Stimulated activated CD8-positive, alpha-beta memory T cell treated with anti-CD3 and anti-CD28 coated beads, Interleukin-15, amount 100 ng/mL, for 4 hours (primary cell): Measurements from ENCODE around the gene SAMD11.
"Not testable (repeated sequence)": the region's sequence is repeated elsewhere in the genome, so short reads cannot be mapped to it uniquely, and the experiment has no call there.

Source experiments
- DNase-seq, 2 donors: peaks; one replicate each; pipeline ENCODE4 v3.0.0-alpha.2; 2020; ENCODE audit warnings: low read depth in 2 of 2

The SAMD11 gene

DNA sequence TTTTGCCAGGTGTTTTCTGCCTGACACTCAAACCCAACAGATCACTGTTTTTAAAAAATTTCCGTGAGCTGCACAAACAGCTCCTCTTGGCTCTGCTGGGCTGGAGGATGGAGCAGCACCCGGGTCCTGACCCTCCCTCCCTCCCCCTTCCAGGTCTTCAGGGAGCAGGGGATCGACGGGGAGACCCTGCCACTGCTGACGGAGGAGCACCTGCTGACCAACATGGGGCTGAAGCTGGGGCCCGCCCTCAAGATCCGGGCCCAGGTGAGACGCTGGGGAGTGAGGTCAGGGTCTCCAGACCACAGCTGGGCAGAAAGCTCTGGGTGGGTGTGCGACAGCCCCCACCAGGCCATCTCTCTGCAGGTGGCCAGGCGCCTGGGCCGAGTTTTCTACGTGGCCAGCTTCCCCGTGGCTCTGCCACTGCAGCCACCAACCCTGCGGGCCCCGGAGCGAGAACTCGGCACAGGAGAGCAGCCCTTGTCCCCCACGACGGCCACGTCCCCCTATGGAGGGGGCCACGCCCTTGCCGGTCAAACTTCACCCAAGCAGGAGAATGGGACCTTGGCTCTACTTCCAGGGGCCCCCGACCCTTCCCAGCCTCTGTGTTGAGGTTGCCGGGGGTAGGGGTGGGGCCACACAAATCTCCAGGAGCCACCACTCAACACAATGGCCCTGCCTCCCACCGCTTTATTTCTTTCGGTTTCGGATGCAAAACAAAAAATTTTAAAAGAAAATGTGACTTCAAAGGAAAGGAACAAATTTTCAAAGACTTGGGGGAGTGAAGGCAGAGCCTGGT is 20.0 kb downstream of the SAMD11 start:
- no peak for DNase-seq

GRCh38 chr1:944341-945325 is 20.9 kb downstream of the SAMD11 start:
- DNase-seq, result no peak

DNA sequence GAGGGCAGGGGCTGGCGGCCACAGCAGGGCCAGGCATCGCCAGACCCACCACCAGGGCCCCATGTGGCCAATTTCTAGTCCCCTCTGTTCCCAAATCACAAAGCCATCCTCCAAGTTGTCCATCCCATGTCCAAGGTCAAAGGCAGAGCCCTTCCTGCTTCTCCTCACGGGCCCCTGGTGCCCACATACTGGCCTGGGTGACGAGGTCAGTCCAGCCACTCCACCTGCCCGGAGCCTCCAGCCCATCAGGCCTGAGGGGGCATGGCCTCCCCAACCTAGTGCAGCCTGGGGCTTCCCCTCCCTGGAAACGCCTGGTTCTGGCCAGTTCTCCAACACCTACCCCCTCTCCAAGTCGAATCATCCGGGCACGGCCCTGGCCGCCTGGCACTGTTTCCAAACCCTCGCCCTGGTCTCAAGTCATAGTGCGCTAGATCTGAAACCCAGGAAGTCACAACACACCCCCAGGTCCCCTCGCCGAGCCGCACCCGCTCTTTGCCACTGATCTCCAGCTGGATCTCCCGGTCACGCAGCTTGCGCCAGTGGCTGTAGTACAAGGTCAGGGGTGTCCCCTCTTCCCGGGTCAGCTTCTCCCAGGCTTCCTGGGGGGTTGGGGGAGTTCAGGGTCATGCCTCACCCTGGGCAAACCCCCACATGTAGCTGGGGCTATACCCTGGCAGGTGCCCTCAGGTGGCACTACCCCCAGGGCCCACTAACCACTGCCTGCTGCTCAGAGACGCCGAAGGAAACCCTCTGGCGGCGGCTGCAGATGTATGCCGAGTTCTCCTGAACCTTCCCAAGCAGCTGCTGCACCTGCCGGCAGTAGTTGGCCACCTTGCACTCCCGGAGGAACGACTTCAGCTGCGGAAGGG is 22.2 kb downstream of the SAMD11 start:
- DNase-seq, result no peak

DNA sequence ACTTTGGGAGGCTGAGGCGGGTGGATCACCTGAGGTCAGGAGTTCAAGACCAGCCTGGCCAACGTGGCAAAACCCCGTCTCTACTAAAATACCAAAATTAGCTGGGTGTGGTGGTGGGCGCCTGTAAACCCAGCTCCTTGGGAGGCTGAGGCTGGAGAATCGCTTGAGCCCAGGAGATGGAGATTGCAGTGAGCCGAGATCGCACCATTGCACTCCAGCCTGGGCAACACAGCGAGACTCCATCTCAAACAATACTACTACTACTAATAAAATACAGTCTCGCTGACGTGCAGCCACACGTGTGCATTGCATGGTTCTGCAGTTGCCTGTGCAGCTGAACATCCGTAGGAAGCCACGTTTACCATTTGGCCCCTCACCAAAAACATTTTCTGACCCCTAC is 23.1 kb downstream of the SAMD11 start:
- DNase-seq, result not testable (repeated sequence)

GRCh38 chr1:947958-948357 is 24.2 kb downstream of the SAMD11 start:
- DNase-seq, result no peak

DNA sequence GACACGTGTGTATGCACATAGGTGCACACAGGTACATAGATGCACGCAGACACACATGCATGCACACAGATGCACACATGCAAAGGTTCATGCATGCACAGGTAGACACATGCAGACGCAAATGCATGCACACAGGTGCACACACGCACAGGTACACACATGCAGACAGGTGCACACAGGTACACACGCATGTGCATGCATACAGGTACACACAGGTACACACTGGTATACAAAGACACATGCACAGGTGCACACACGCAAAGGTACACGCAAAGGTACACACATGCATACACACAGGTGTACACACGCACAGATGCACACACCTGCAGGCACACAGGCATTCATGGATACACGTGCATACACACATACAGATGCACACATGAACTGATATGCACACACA is 26.5 kb downstream of the SAMD11 start:
- DNase-seq, result no peak

DNA sequence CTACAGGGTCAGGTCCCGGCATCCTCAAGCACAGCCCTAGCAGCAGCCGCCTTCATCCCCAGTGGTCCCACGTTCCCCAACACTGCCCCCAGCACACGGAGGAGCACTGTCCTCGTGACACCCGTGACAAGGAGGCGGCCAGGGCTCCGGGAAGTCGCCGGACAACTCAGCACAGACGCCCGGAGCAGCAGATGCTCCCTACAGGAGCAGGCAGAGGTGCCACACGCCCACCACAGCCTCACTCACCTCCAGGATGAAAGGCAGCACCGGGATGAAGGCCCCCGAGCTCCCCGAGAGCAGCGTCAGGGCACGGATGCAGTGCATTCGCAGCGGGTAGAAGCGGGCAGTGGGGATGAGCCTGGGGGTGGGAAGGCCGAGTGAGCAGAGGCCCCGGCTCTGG is 27.2 kb downstream of the SAMD11 start:
- no peak for DNase-seq

GRCh38 chr1:951364-951763 is 27.6 kb downstream of the SAMD11 start:
- no peak for DNase-seq

DNA sequence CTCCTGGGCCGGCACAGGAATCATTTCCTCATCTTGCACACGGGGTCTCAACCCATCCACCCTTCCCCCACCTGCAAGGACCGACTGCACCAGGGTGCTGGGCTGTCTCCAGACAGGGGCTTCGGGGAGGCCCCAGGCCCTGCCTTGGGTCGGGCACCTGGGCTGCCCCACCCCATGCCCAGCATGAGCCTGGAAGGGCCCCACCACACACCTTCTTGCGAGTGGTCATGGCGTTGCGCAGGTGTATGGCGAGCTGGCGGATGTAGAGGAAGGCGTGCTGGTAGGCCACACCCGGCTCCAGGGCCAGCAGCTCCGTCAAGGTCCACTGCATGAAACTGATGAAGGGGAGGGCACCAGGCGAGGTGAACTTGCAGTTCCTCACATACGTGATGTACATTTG is 28.5 kb downstream of the SAMD11 start:
- DNase-seq, result no peak

DNA sequence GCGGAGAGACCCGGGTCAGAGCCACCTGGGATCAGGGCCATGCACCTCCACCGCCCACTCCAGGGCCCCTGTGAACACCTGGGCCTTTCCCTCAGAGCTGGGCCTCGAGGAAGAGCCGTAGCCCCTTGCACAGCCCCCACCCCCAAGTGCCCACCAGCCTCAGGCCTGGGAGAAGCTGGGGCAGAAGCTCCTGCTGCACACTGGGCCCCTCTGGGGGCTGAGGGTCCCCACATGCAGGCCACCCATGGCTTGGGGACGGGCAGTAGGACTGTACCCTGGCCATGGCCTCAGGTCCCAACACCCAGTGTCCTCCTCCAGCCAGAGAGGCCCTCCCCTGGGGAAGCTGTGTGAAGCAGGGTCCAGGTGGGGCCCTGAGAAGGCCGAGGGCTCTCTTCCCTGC is 28.9 kb downstream of the SAMD11 start:
- DNase-seq, result no peak

DNA sequence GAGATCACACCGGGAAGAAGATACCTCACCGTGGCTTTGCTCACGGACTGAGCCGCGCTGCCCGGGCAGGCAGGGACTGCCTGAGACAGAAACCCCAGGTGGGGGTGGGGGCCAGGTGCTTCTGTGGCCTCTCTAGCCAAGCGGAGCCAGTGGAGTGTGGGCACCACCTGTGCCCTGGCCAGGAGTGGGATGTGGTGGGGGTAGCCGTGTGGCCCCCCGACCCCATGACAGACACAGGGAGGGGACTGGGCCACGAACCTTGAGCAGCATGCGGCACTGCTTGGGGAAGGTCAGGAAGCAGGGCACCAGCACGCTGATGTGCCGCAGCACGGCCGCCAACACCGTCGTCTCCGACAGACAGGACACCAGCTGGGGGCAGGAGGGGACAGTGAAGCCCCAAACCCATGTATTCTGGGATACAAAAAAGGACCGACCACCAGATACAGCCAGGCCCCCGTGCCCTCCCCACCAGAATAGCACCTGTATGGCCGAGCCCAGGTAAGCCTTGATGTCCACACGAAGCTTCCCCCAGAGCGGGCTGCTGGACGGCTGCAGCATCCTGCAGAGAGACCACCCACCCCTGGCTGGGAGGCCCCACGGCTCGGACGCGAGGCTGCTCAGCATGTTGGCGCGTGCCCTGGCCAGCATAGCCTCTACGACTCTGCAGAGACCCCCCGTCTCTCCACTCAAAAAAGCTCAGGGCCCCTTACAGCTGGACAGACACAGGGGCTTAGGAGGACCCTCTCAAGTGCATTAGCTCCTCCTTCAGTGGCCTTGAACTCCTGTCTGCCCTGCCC is 30.0 kb downstream of the SAMD11 start:
- DNase-seq, result no peak

DNA sequence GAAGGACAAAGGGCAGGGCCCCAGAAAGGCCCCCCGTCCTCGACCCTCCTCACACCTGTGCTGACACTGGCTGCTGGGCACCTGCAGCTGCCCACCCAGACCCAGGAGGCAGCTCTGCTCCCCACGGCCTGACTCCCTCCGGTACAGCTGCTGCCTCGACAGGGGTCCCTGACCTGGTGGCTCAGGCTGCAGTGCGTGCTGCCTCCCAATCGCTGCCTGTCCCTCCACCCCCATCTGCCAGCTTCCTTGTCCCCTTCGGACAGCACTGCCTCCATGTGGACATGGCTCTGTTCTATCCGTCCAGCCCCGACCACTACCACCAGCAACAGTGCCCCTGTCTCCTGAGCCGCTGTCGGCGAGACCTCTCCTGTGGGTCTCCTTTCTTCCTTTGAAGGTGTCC is 31.2 kb downstream of the SAMD11 start:
- no peak for DNase-seq

GRCh38 chr1:955474-955873 is 31.8 kb downstream of the SAMD11 start:
- no peak for DNase-seq

GRCh38 chr1:956636-957035 is 32.9 kb downstream of the SAMD11 start:
- no peak for DNase-seq

DNA sequence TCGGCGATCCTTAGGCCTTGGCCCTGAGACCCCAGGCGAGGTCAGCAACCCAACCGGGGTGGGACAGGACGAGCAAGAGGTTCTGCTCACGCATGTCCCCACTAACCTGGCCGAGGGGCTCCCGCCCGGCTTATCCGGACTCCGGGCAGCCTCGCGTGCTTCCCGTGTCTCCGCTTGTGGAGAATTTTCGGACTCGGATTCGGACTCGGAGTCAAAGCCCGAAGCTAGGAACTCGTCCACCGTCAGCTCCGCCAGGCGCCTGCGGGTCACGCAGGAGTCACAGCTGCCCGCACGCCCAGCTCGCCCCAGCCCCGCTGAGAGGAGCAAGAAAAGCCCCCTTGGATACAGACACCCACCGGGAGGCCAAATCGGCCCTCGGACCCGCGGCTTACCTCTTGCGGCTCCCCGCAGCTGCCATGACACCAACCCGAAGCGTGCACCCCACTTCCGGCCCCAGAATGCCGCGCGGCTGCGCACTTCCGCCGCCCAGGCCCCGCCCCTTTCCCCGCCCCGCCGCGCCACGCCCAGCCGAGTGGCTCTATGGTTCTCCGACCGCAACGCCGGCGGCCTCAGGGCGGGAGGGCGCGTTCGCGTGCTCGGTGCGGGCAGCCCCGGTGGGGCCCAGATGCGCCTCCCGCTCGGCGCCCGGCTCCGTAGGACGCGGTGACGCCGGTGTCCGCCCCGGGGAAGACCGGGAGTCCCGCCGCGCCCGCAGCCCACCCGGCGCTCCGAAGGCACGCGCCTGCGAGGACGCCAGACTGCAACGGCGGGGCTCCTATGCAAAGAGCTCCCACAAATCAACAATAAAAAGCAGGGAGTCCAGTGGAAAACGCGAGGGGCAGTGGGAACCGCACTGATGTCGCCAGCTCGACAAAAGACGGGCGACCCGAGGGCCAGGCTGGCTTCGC is 35.4 kb downstream of the SAMD11 start, which contains the start of gene NOC2L:
Gene NOC2L (minus strand): TSS at position 434 of the 908 bp plus-strand sequence. CDS start 16 bp downstream, at position 418.
- peak; percentile 89 to 96 for DNase-seq

DNA sequence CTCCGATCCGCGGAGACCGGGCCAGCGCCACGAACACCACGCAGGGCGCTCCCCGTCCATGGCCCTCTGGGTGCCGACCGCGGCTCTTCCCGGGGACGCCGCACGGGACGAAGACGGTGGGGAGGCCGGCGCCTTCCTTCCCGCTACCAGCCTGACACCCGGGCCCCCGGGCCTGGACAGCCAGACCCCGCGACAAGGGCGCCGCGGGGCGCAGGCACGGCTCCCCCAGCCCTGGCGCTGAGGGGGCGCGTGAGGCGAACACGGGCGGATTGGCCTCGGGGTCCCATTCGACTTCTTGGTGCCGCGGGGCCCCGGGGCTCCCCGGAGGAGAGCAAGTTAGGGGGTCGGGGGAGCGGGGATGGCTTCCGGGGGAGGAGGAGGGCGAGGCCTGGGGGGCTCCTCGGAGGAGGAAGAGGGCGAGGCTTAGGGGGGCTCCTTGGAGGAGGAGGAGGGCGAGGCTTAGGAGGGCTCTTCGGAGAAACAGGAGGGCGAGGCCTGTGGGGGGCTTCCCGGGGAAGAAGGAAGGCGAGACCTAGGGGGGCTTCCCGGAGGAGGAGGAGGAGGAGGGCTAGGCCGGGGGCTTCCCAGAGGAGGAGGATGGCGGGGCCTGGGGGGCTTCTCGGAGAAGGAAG is 36.1 kb downstream of the SAMD11 start:
- DNase-seq, result no peak

GRCh38 chr1:960363-961131 is 36.8 kb downstream of the SAMD11 start, which contains the start of gene KLHL17:
Gene KLHL17 (plus strand): TSS chr1:960584. CDS start chr1:960694, 110 bp downstream.
- peak; percentile 56 to 58 for DNase-seq

- no peak for DNase-seq
Measured at GRCh38 chr1:961132-961669, 37.5 kb downstream of the SAMD11 start.
